Cerebellar cortex (tissue), 1 donor: ENCODE results near the gene WDR38.

Source experiments
- DNase-seq: peaks from one replicate; pipeline ENCODE4 v3.0.0-alpha.2; 2015; ENCODE audit warnings: low spot score

Gene WDR38

DNA sequence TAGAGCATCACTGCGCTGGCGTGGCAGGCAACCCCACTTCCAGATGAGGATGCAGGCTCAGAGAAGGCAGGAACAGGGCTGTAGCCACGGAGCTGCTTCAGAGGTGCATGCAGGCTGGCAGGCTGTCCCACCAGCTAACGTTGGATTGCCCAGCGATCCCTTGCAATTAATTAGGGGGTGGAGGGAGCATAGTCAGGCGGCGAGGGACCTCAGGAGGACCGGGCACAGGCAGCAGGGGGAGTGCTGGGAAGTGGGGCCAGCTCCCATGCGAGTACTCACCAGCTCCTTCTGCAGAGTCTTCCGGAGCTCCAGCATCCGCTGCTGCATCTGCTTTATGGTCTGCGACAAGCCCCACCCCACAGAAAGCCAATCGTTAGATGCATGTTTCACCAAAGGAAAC, 29.0 kb downstream of the WDR38 start:
- DNase-seq = no peak

DNA sequence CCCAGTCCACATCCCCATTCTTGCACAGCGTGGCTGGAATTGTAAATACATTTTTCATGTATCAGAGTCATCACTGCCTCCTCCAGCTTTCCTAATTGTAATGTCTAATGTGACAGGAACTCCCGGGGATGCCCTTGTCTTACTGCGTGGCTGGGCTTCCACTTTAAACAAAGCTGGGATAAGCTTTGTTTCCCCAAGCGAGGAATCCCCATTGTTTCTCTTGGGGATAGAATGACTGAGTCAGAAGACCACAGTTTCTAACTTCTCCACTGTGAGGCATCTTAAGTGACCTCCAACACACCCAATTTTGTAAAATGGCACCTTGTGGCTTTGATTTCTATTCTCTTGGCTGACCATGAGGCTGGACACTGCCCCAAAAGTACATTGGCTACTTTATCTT, 31.1 kb downstream of the WDR38 start:
- DNase-seq = no peak

DNA sequence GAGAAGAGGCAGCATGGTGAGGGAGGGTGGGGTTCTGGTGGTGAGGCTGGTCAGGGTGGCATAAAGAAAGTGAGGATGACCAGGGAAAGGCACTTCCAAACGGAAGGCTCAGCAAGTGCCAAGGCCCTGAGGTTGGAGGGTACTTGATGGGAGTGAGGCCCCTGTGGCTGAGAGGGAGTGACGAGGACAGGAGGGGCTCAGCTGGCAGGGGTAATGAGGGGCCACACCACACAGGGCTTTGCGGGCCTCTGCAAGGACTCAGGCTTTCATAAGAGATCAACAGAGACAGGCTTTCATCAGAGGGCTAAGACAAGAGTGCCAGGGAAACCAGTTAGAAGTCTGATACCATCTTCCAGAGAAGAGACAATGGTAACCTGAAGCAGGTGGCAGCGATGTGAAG, 32.3 kb downstream of the WDR38 start:
- DNase-seq = no peak

DNA sequence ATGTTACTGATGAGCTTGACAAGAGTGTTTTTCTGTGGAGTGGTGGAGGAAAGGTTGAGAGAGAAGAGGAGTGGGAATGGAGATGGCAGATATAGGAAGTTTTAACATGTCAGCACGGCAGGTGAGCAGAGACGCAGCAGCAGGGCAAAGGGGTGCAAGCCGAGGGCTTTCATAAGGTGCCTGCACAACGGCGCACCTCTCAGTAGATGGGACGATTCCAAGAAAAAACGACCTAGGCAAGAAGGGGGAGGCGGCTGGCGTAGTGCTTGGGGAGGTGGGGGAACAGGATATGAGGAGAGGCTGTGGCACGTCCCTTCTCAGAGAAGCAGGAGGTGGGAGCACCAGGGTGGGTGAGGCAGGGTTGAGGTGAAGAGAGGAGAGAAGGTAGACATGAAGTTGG, 33.2 kb downstream of the WDR38 start:
- no peak for DNase-seq

DNA sequence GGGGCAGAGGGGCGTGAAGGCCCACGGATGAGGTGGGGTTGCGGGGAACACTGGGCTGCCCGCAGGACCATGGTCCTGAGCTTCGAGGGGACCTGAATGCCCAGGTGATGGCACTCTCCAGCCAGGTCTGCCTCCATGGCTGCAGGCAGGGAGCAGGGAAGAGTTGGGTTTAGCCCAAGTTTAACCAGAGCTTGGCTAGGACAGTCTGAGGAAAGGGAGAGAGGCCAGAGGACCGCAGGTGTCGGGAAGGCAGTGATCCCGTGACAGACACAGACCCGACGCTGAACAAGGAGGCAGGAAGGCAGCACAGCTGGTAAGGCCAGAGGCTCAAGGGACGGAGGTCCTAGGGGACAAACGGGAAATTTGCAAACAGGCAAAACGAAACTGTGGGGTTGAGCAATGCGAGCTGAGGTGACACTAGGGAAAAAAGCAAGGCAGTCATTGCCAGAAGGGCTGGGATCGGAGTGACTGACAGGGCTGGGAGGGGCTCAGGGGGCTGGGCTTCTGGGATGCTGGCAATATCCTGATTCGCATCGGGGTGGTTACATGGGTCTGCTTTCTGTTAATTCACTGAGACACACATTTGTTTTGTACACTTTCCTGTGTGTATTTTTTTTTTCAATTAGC, 33.7 kb downstream of the WDR38 start:
- peak; percentile 73 for DNase-seq

DNA sequence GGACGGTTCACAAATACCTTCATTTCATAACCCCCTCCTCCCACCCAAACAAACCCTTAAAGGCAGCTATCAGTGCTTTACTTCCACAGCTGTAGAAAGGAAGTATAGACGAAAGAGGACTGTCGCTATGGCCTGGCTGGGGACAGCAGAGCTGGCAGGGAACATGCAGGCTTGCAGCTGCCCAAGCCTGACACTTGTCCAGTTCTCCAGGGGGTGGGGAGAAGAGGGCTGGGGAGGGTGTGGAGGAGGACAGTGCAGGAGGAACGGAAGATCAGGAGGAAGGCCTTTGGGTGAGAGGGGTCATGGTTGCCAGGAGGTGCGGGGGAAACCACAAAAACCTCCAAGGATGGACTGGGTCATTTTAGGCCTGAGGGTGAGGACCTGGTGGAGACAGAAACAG, 34.6 kb downstream of the WDR38 start:
- peak; percentile 30 for DNase-seq

DNA sequence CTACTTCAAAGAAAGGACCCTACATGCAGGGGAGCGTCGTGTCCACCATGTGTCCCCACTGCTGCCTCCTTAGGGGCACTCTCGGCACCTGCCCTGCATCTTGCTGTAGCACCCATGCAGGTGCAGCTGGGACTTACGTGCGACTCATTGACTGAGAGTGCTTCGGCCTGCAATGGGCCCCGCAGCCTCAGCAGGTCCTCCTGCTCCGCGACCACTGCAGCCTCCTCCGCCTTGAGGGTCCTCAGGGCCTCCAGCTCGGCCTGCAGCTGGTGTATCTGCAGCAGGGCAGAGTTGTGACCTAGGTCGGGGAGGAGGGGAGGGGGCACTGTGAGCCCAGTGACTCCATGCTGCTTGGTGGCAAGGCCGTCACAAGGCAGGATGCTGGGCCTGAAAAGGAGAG, 35.7 kb downstream of the WDR38 start:
- DNase-seq = no peak

DNA sequence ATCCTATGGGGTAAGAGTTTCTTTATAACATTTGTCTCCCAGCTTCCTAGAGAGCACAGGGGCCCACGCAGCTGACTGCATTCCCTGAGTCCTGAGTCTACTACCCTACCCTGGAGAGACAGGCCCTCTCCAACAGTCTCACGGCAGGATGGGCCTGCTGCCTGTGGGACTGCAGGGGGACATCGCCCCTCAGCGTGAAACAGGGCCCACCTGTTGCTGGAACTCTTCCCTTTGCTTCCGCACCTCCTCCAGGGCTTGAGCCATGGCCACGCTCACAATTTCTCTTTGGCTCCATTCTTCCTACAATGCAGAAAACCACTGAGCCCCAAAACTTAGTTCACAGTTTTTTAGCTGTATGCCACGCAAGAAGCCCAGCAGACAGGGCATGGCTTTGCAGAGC, 36.9 kb downstream of the WDR38 start:
- DNase-seq = no peak

DNA sequence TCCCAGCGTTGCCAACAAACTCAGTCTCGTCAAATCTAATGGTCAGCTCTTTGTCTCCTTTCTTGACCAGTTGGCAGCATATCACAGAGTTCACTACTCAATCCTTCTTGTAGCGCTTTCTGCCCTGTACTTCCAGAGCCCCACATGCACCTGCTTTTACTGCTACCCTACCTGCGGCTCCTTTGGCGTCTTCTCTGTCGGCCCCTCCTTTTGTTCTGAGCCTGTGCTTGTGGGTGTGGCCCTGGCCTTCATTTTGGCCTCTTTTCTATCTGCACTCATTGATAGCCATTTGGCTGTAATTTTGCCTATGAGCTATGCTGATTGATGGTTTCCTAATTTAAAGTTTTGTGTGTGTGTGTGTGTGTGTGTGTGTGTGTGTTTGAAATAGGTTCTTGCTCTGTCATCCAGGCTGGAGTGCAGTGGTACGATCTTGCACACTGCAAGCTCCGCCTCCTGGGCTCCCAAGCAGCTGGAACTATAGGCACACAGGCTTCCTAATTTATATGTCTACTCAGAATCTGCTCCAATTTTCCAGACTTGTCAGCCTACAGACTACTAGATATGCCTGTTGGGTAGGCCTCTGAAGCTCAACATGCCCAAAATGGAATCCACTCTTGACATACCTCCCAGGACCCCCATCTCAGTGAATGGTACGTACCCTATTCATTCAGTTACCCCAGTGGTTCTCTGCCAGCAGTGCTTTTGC, 40.9 kb downstream of the WDR38 start:
- no peak for DNase-seq

DNA sequence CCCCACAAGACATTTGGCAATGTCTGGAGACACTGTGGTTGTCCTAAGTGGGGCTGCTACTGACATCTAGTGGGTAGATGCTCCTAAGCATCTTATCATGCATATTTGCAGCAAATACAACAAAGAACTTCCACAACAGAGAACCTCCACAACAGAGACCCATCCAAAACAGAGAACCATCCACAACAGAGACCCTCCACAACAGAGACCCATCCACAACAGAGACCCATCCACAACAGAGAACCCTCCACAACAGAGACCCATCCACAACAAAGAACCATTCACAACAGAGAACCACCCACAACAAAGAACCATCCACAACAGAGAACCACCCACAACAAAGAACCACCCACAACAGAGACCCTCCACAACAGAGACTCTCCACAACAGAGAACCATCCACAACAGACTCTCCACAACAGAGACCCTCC, 41.5 kb downstream of the WDR38 start:
- DNase-seq = peak; percentile 68

DNA sequence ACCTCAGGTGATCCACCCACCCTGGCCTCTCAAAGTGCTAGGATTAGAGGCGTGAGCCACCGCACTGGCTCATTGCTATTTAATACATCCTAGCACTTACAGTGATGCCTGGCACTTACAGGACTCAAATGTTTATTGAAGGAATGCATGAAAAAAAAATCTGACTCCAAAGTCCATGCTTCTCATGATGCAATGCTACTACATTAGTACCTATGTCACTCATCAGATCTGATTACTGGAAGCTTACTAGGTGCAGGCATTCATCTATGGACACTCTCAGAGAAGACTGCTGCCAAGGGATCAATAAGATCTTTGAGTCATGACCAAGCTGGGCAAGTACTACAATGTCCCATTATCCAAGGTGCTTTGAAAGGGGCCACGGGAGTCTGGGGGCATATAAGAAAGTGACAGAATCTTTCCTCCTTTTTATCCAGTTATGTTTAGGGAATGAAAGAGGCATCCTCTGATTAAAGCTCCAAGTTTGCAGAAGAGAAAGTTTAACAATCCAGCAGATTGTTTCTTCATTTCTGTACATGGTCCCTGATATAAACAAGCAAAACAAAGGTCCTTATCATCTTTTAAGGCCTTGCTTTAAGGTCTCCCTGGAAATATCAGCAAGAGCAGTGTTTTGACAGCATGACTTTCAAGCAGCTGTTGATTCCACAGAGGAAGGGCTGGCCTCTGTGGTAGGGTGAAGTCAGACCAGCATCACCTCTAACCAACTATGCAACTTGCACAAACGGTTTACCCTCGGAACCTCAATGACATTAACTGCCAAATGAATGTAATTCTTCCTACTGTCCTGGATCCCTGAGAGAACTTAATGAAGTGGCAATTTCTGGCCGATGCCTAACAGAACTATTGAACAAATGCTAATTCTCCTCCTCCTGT, 44.6 kb downstream of the WDR38 start:
- DNase-seq = no peak

DNA sequence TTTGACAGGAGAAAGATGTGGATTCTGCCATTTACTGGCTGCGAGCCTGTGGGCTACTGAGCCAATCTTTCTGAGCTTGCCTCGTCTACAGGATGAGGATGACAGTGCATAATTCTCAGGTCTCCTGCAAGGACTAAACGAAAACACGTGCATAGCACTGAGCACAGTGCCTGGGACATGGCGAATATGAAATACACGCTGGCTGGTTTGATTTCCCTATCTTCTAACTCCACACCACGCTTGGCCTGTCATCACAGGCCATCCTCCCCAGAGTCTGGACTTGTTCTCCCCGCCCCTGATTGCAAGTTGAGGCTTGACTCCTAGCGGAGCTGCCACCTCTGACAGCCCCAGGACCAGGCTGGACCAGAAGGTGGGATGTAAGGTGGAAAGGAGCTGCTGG, 46.6 kb downstream of the WDR38 start:
- DNase-seq = no peak

DNA sequence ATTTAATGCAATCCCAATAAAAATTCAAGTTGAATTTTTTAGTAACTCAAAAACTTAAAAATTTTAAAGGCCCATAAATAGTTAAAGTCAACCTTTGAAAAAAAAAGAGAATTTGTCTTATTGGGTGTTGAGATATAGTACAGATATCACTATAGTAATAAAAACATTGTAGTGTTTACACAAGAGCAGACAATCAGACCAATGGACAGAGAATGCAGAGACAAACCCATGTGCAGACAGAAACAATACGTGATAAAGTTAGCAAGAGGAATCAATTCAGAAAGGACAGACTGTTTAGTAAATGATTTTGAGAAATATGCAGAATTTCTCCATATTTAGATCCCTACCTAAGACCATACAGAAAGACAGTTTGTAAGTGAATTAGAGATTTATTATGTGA, 53.7 kb downstream of the WDR38 start:
- DNase-seq = no peak
